Measurements from ENCODE around the gene PABPC3. TPM values are rescaled to one million over a fixed set of nuclear protein-coding genes. Genes with fewer than 3 reads are reported as not detected.

The PABPC3 gene
- total RNA-seq, 2 experiments from 2014 or later = 0.20 to 0.66 TPM

DNA sequence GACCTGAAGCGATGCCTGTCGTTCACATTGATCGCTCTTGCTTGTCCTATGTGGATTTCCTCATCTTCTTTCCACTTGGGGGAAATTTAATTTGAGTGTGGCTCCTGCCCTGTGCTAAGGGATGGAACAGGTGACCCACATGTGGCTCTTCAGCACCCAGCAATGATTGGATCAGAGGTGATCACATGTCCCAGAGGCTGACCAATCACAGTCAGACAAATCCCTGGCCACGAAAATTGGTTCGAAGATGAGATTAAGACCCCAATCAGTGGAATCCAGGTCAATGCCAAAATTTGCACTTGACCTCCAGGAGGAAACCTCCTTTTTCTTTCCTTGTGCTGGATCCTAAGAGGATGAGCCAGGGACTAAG lies 52.5 kb downstream of the PABPC3 start:
- peaks cover 4 to 8% of the 10 kb centered on the region in 2 experiments for H3K27me3 ChIP-seq (ENCODE audit: control insufficient read depth in 1 of 2, insufficient read depth in 2 of 2, low read length in 2 of 2)
- no peak overlapping the region for H3K4me3 ChIP-seq (ENCODE audit: low read length)
- TF ChIP-seq, protein P1, sequence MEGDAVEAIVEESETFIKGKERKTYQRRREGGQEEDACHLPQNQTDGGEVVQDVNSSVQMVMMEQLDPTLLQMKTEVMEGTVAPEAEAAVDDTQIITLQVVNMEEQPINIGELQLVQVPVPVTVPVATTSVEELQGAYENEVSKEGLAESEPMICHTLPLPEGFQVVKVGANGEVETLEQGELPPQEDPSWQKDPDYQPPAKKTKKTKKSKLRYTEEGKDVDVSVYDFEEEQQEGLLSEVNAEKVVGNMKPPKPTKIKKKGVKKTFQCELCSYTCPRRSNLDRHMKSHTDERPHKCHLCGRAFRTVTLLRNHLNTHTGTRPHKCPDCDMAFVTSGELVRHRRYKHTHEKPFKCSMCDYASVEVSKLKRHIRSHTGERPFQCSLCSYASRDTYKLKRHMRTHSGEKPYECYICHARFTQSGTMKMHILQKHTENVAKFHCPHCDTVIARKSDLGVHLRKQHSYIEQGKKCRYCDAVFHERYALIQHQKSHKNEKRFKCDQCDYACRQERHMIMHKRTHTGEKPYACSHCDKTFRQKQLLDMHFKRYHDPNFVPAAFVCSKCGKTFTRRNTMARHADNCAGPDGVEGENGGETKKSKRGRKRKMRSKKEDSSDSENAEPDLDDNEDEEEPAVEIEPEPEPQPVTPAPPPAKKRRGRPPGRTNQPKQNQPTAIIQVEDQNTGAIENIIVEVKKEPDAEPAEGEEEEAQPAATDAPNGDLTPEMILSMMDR (IDR thresholded peaks at IDR 0.05) = no peak
- ChIA-PET CTCF (no interaction called here), POLR2A (no interaction called here)
- H3K9me3 ChIP-seq (ENCODE audit: control insufficient read depth in 1 of 2, insufficient read depth in 1 of 2, low read length in 2 of 2) = peaks cover 0 to 6% of the 10 kb centered on the region in 2 experiments
- no peaks in the 10 kb centered on the region for H3K36me3 ChIP-seq (ENCODE audit: insufficient read depth, low read length)
- Mint-ChIP-seq H3K27ac (no peak overlapping the region), H3K4me3 (no peak overlapping the region), H3K9me3 (peaks cover 2% of the 10 kb centered on the region), H3K4me1 (ENCODE audit: low read depth) (no peaks in the 10 kb centered on the region), H3K36me3 (ENCODE audit: low read depth) (no peaks in the 10 kb centered on the region), H3K27me3 (peaks cover 61% of the 10 kb centered on the region)
- intact Hi-C loops (cut with DNase I, micrococcal nuclease) = no loop called here
- DNase-seq = no peak
- ATAC-seq (ENCODE audit: poor library complexity) = no peak
- no peaks in the 10 kb centered on the region for H3K4me1 ChIP-seq (ENCODE audit: insufficient read depth, low read length)
- H3K27ac ChIP-seq (ENCODE audit: low read depth in 1 of 2, low read length in 2 of 2) = no peak overlapping the region

Other genes starting within 250 kb of the PABPC3 start
- not detected for gene AMER2, start 76.2 kb downstream of the PABPC3 start, total RNA-seq
- 10 to 100 TPM; 33.3 to 34.2 TPM for gene MTMR6, start 191.4 kb downstream of the PABPC3 start, total RNA-seq
- 10 to 100 TPM; 56.5 to 60.9 TPM for gene NUP58, start 205.5 kb downstream of the PABPC3 start, total RNA-seq